GM18873 (cell line): Measurements from ENCODE around the gene SRGAP1.
"Not testable (repeated sequence)": the region's sequence is repeated elsewhere in the genome, so short reads cannot be mapped to it uniquely, and the experiment has no call there.

ENCODE experiments used
- ATAC-seq: cut with Tn5 transposase; IDR thresholded peaks from one replicate; pipeline ENCODE4 v1.9.1; 2021; ENCODE audit warnings: mild to moderate bottlenecking, moderate library complexity, moderate number of reproducible peaks; ENCODE audit not compliant: unreplicated experiment, low FRiP score

The SRGAP1 gene

GRCh38 chr12:63836046-63836445, 8.5 kb upstream of the SRGAP1 start:
- no peak for ATAC-seq

- no peak for ATAC-seq
Observed at GRCh38 chr12:63836936-63837335, 7.6 kb upstream of the SRGAP1 start.

GRCh38 chr12:63838411-63838810, 6.1 kb upstream of the SRGAP1 start:
- ATAC-seq: no peak

GRCh38 chr12:63841011-63841410, 3.5 kb upstream of the SRGAP1 start:
- ATAC-seq: no peak

GRCh38 chr12:63841571-63841970, 2.9 kb upstream of the SRGAP1 start:
- no peak for ATAC-seq

GRCh38 chr12:63842750-63843149, 1.8 kb upstream of the SRGAP1 start:
- ATAC-seq: not testable (repeated sequence)

GRCh38 chr12:63843254-63843720, 1.2 kb upstream of the SRGAP1 start:
- no peak for ATAC-seq

- ATAC-seq: peak; percentile 98
Observed at GRCh38 chr12:63843721-63844390, 644 bp upstream of the SRGAP1 start.

- ATAC-seq: no peak
Observed at GRCh38 chr12:63845726-63846125, 1.2 kb downstream of the SRGAP1 start.

GRCh38 chr12:63846238-63846967, 1.9 kb downstream of the SRGAP1 start:
- ATAC-seq: no peak

- no peak for ATAC-seq
Observed at GRCh38 chr12:63848450-63848849, 4.0 kb downstream of the SRGAP1 start.

GRCh38 chr12:63849106-63849620, 4.7 kb downstream of the SRGAP1 start:
- ATAC-seq: no peak

- ATAC-seq: no peak
Observed at GRCh38 chr12:63849641-63850040, 5.1 kb downstream of the SRGAP1 start.

- ATAC-seq: no peak
Observed at GRCh38 chr12:63853978-63854377, 9.5 kb downstream of the SRGAP1 start.

GRCh38 chr12:63855299-63855698, 10.8 kb downstream of the SRGAP1 start:
- no peak for ATAC-seq

GRCh38 chr12:63857771-63858670, 13.5 kb downstream of the SRGAP1 start:
- ATAC-seq: no peak

GRCh38 chr12:63859880-63860279, 15.4 kb downstream of the SRGAP1 start:
- ATAC-seq: not testable (repeated sequence)

GRCh38 chr12:63862187-63862968, 17.9 kb downstream of the SRGAP1 start:
- ATAC-seq: no peak

- ATAC-seq: no peak
Observed at GRCh38 chr12:63862969-63863230, 18.4 kb downstream of the SRGAP1 start.
